AG09319 (cell line): Measurements from ENCODE around the gene ARFGAP1.
A peak's percentile ranks its signal among the peaks of the same experiment; 100 is the strongest.

Experiments used
- DNase-seq: peaks from one replicate; pipeline ENCODE4 v3.0.0-alpha.2; 2010; ENCODE audit warnings: low read depth; ENCODE audit errors: extremely low read depth
- CTCF ChIP-seq: IDR thresholded peaks from 2 replicates; pipeline ENCODE4 v1.5.1; 2011; ENCODE audit warnings: low read depth, mild to moderate bottlenecking, inconsistent platforms, low read length, moderate library complexity

ARFGAP1 gene

GRCh38 chr20:63261060-63261794 lies 11.4 kb upstream of the ARFGAP1 start:
- DNase-seq: no peak

GRCh38 chr20:63261795-63262528 lies 10.7 kb upstream of the ARFGAP1 start:
- no peak for DNase-seq
- TF ChIP-seq CTCF: no peak

More at GRCh38 chr20:63261060-63261794, 11.4 kb upstream of the ARFGAP1 start:
- TF ChIP-seq CTCF: no peak

- no peak for TF ChIP-seq CTCF
Measured at GRCh38 chr20:63262836-63263235, 9.8 kb upstream of the ARFGAP1 start.

GRCh38 chr20:63264000-63264399 lies 8.6 kb upstream of the ARFGAP1 start:
- DNase-seq: no peak
- no peak for TF ChIP-seq CTCF

More at GRCh38 chr20:63262836-63263235, 9.8 kb upstream of the ARFGAP1 start:
- DNase-seq: no peak

- DNase-seq: no peak
- TF ChIP-seq CTCF: no peak
Measured at GRCh38 chr20:63264519-63264918, 8.1 kb upstream of the ARFGAP1 start.

GRCh38 chr20:63265891-63266515 lies 6.6 kb upstream of the ARFGAP1 start:
- peak; percentile 39 for DNase-seq
- TF ChIP-seq CTCF: no peak

- DNase-seq: no peak
- TF ChIP-seq CTCF: no peak
Measured at GRCh38 chr20:63267691-63268090, 4.9 kb upstream of the ARFGAP1 start.
